ENCODE results near the gene ARG1. TPM values are rescaled to one million over a fixed set of nuclear protein-coding genes. Genes with fewer than 3 reads are reported as not detected.

The ARG1 gene
- total and polyA plus RNA-seq, 10 of the 15 experiments (the other 5 are each of a cell fraction or from before 2014, with no cell fraction given), result 0.33 TPM; not detected in 9

DNA sequence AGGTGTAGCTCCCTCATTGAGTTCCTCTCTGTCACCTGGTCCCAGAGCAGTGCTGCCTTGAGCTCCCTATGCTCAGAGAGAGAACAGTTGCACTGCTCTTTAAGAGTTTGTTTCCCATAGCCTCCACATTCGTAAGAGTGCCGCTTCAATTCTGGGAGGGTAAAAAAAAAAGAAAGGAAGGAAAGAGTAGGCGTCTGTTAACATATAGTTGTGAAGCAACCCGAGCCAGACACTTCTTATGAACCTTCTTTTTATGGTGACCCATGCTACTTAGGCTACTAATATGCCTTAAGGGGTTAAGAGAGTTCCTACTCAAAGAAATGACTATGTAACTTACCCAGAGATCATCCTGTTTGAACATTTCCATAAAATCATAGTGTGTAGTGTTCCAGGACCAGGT is 4.3 kb upstream of the ARG1 start:
- Histone ChIP-seq H3K27ac (ENCODE audit: control insufficient read depth, insufficient read depth) (no peak overlapping the region), H3K4me1 (ENCODE audit: control insufficient read depth, insufficient read depth, low read length) (no peaks in the 10 kb centered on the region), H3K79me2 (ENCODE audit: control insufficient read depth, insufficient read depth, low read length) (no peaks in the 10 kb centered on the region), H2AFZ (ENCODE audit: control insufficient read depth, low read depth, low read length) (no peak overlapping the region), H3K4me2 (ENCODE audit: control insufficient read depth, insufficient read depth) (no peak overlapping the region), H3K27me3 (replicated peaks in 1 of 2; ENCODE audit: control insufficient read depth in 2 of 2, insufficient read depth in 2 of 2, low read length in 1 of 2) (no peaks in the 10 kb centered on the region), H3K9ac (ENCODE audit: control insufficient read depth, insufficient read depth, low read length) (no peak overlapping the region), H3K4me3 (no peak overlapping the region), H4K20me1 (ENCODE audit: control insufficient read depth, insufficient read depth) (no peaks in the 10 kb centered on the region), H3K9me3 (replicated peaks; ENCODE audit: control insufficient read depth, insufficient read depth, low read length) (no peaks in the 10 kb centered on the region), H3K36me3 (ENCODE audit: control insufficient read depth in 2 of 2, insufficient read depth in 2 of 2, low read length in 1 of 2) (no peaks in the 10 kb centered on the region)
- DNase-seq (ENCODE audit: low read depth, low spot score) (no peak), FAIRE-seq (no peak), ATAC-seq (no peak)
- CTCF ChIA-PET, result no interaction called here
- WGBS (ENCODE audit: insufficient coverage, insufficient replicate concordance, low lambda C conversion rate, missing lambda C conversion rate), result 55% methylated on average over 4 of the region's 4 CpGs
- TF ChIP-seq WRNIP1 (IDR thresholded peaks at IDR 0.05; ENCODE audit: borderline replicate concordance, low read depth, low read length) (no peak), FOS (IDR thresholded peaks at IDR 0.05; ENCODE audit: borderline replicate concordance, extremely low read depth, insufficient read length) (no peak), POU2F2 (IDR thresholded peaks at IDR 0.05; ENCODE audit: borderline replicate concordance, low read depth, low read length) (no peak), MEF2B (IDR thresholded peaks at IDR 0.05; ENCODE audit: partially characterized antibody, poor library complexity, severe bottlenecking) (no peak), EP300 (IDR thresholded peaks at IDR 0.05; ENCODE audit: borderline replicate concordance in 1 of 2, control insufficient read depth in 1 of 2, low read depth in 2 of 2, low read length in 2 of 2) (no peak), CBX3 (IDR thresholded peaks at IDR 0.05; ENCODE audit: borderline replicate concordance, low read depth) (no peak), CREM (IDR thresholded peaks at IDR 0.05; ENCODE audit: low read depth) (no peak), POLR2AphosphoS5 (IDR thresholded peaks at IDR 0.05; ENCODE audit: low read length) (no peak), EED (IDR thresholded peaks at IDR 0.05; ENCODE audit: low read depth) (no peak), ZNF217 (IDR thresholded peaks at IDR 0.05) (no peak), MTA3 (IDR thresholded peaks at IDR 0.05; ENCODE audit: borderline replicate concordance, low read length) (no peak), NFIC (IDR thresholded peaks at IDR 0.05; ENCODE audit: low read depth, low read length) (no peak), RAD51 (IDR thresholded peaks at IDR 0.05) (no peak), STAT3 (IDR thresholded peaks at IDR 0.05; ENCODE audit: low read depth, low read length) (no peak)
- TF ChIP-seq, protein P1, sequence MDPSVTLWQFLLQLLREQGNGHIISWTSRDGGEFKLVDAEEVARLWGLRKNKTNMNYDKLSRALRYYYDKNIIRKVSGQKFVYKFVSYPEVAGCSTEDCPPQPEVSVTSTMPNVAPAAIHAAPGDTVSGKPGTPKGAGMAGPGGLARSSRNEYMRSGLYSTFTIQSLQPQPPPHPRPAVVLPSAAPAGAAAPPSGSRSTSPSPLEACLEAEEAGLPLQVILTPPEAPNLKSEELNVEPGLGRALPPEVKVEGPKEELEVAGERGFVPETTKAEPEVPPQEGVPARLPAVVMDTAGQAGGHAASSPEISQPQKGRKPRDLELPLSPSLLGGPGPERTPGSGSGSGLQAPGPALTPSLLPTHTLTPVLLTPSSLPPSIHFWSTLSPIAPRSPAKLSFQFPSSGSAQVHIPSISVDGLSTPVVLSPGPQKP (IDR thresholded peaks at IDR 0.05; ENCODE audit: low read depth, low read length), result no peak
- RAD21 ChIA-PET (ENCODE audit: unreplicated experiment), result no interaction called here
- intact Hi-C loops (cut with micrococcal nuclease; ENCODE audit: unreplicated experiment), result no loop called here
- BruUV-seq (replicated peaks), result no TSS peak
- POLR2A ChIA-PET, result no interaction called here
- in situ Hi-C loops (cut with MboI), result no loop called here
- SMC1A ChIA-PET (ENCODE audit: uncharacterized antibody, unreplicated experiment), result no interaction called here

Data from GM12878 (cell line).